MCF 10A (cell line): ENCODE results near the gene INF2. TPM values are rescaled to one million over a fixed set of nuclear protein-coding genes. Genes with fewer than 3 reads are reported as not detected.
"Not testable (repeated sequence)": the region's sequence is repeated elsewhere in the genome, so short reads cannot be mapped to it uniquely, and the experiment has no call there.

ENCODE experiments used
- BruUV-seq: library from RNA; stranded (reverse); fragments of 400-500 nt; replicated peaks from 2 replicates; lab custom pipeline; 2021; lab: Mats Ljungman, UMichigan
- CTCF ChIA-PET: fragments of 300-600 bp; sonication (Branson Sonifier 250); formaldehyde crosslinking; extraction: SDS; loops from one replicate; lab custom pipeline; 2021; ENCODE audit warnings: antibody characterized with exemption, inconsistent platforms; lab: Yijun Ruan, JAX
- POLR2A ChIA-PET: fragments of 300-600, 350-650 bp; sonication (Branson Sonifier 250); formaldehyde crosslinking; extraction: SDS; loops from one replicate; lab custom pipeline; 2020; ENCODE audit warnings: antibody characterized with exemption, inconsistent platforms; lab: Yijun Ruan, JAX
- DNase-seq: peaks from one replicate; pipeline ENCODE4 v3.0.0-alpha.2; 2018; ENCODE audit not compliant: unreplicated experiment
- H3K27ac Mint-ChIP-seq: one replicate; pipeline ENCODE4 v1.8.0; 2022; ENCODE audit warnings: mild to moderate bottlenecking, low read depth, mixed read lengths; ENCODE audit not compliant: unreplicated experiment
- H3K27me3 Mint-ChIP-seq: one replicate; pipeline ENCODE4 v1.8.0; 2022; ENCODE audit warnings: mixed read lengths; ENCODE audit not compliant: insufficient read depth, unreplicated experiment
- H3K36me3 Mint-ChIP-seq: one replicate; pipeline ENCODE4 v1.8.0; 2022; ENCODE audit warnings: mild to moderate bottlenecking, moderate library complexity, mixed read lengths; ENCODE audit not compliant: insufficient read depth, unreplicated experiment
- H3K4me1 Mint-ChIP-seq: one replicate; pipeline ENCODE4 v1.8.0; 2022; ENCODE audit warnings: mixed read lengths; ENCODE audit not compliant: insufficient read depth, unreplicated experiment
- H3K4me3 Mint-ChIP-seq: one replicate; pipeline ENCODE4 v1.8.0; 2022; ENCODE audit warnings: mild to moderate bottlenecking, moderate library complexity, mixed read lengths; ENCODE audit not compliant: unreplicated experiment
- H3K9me3 Mint-ChIP-seq: one replicate; pipeline ENCODE4 v1.8.0; 2022; ENCODE audit warnings: mixed read lengths; ENCODE audit not compliant: unreplicated experiment
- intact Hi-C: fragments of 100-400 bp; cut with micrococcal nuclease; formaldehyde crosslinking; loops from 2 replicates; pipeline ENCODE4 v1.14.1; 2022
- total RNA-seq: library from RNA; stranded (reverse); gene quantifications from 2 replicates; pipeline ENCODE4 v1.2.3, GENCODE V29; 2022
- TF ChIP-seq, protein P1 (sequence below): fragments of 200-600 bp; IDR thresholded peaks from one replicate; pipeline ENCODE4 v1.8.0; 2022; ENCODE audit warnings: antibody characterized with exemption, mild to moderate bottlenecking; ENCODE audit not compliant: unreplicated experiment

INF2 gene
- total RNA-seq, 1 experiment from 2014 or later = 102 TPM

GRCh38 chr14:104750056-104750752 lies 60.8 kb downstream of the INF2 start:
- Mint-ChIP-seq H3K27ac (no peak overlapping the region), H3K4me3 (no peak overlapping the region), H3K9me3 (no peaks in the 10 kb centered on the region), H3K27me3 (no peaks in the 10 kb centered on the region), H3K36me3 (no peaks in the 10 kb centered on the region), H3K4me1 (peaks cover 35% of the 10 kb centered on the region)
- DNase-seq = no peak
- no TSS peak for BruUV-seq
- intact Hi-C loops = no loop called here
- CTCF ChIA-PET = interaction anchor here (0.6 to 6.9 kb wide), 9 partner anchors 11 to 77 kb away, joined by 3 to 85 read pairs (median 5); partner anchors contain the start of gene ADSS1
- TF ChIP-seq, protein P1, sequence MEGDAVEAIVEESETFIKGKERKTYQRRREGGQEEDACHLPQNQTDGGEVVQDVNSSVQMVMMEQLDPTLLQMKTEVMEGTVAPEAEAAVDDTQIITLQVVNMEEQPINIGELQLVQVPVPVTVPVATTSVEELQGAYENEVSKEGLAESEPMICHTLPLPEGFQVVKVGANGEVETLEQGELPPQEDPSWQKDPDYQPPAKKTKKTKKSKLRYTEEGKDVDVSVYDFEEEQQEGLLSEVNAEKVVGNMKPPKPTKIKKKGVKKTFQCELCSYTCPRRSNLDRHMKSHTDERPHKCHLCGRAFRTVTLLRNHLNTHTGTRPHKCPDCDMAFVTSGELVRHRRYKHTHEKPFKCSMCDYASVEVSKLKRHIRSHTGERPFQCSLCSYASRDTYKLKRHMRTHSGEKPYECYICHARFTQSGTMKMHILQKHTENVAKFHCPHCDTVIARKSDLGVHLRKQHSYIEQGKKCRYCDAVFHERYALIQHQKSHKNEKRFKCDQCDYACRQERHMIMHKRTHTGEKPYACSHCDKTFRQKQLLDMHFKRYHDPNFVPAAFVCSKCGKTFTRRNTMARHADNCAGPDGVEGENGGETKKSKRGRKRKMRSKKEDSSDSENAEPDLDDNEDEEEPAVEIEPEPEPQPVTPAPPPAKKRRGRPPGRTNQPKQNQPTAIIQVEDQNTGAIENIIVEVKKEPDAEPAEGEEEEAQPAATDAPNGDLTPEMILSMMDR = no peak
- POLR2A ChIA-PET = interaction anchor here (0.9 to 5.5 kb wide), 7 partner anchors 13 to 550 kb away, joined by 3 to 35 read pairs (median 4); partner anchors contain the start of genes ADSS1, AKT1 and BRF1

- ChIA-PET CTCF (interaction anchor here (0.6 to 6.9 kb wide), 6 partner anchors 11 to 76 kb away, joined by 3 to 85 read pairs (median 6); partner anchors contain the start of gene ADSS1), POLR2A (interaction anchor here (0.9 to 5.5 kb wide), 6 partner anchors 14 to 550 kb away, joined by 3 to 35 read pairs (median 4); partner anchors contain the start of genes ADSS1, AKT1 and BRF1)
- H3K4me3 Mint-ChIP-seq, BruUV-seq, H3K27ac Mint-ChIP-seq, H3K36me3 Mint-ChIP-seq, intact Hi-C loops, H3K9me3 Mint-ChIP-seq, H3K27me3 Mint-ChIP-seq, DNase-seq: not testable (repeated sequence)
- peaks cover 35% of the 10 kb centered on the region for H3K4me1 Mint-ChIP-seq
Measured at GRCh38 chr14:104750753-104751057, 61.3 kb downstream of the INF2 start.

- H3K27ac Mint-ChIP-seq = peak overlapping the region; percentile 92
- peaks cover 9% of the 10 kb centered on the region for H3K36me3 Mint-ChIP-seq
- no peaks in the 10 kb centered on the region for H3K27me3 Mint-ChIP-seq
- H3K4me1 Mint-ChIP-seq = peaks cover 31% of the 10 kb centered on the region
- peak overlapping the region; percentile 92 for H3K4me3 Mint-ChIP-seq
- TF ChIP-seq, protein P1 = no peak
- intact Hi-C loops = loop anchor here (2.0 kb wide), 1 partner anchor 19 kb away; no protein-coding TSS in a partner anchor
- no peak for DNase-seq
- POLR2A ChIA-PET = interaction anchor here (0.6 to 3.4 kb wide), 17 partner anchors 13 to 217 kb away, joined by 3 to 19 read pairs (median 4); partner anchors contain the start of genes ADSS1 and AKT1
- no peaks in the 10 kb centered on the region for H3K9me3 Mint-ChIP-seq
- CTCF ChIA-PET = interaction anchor here (0.6 to 6.9 kb wide), 5 partner anchors 16 to 107 kb away, joined by 4 to 85 read pairs (median 5); partner anchors contain the start of gene ADSS1
- no TSS peak for BruUV-seq
Measured at GRCh38 chr14:104751539-104752422, 62.4 kb downstream of the INF2 start.

DNA sequence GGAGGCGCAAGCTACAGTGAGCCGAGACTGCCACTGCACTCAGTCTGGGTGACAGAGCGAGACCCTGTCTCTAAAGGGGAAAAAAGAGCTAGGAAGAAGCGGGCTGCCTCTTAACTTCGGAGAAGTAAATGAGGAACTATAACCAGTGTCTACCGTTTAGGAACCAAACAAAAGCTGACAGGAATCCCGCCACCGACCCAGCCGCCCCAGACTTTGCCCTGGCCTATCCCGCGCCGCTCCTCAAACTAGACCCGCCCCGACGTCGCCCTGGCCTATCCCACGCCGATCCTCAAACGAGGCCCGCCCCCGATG lies 63.0 kb downstream of the INF2 start:
- TF ChIP-seq, protein P1 = no peak
- H3K4me1 Mint-ChIP-seq = peaks cover 28% of the 10 kb centered on the region
- intact Hi-C loops = loop anchor here (2.0 kb wide), 1 partner anchor 20 kb away; no protein-coding TSS in a partner anchor
- ChIA-PET CTCF (interaction anchor here (0.6 to 6.9 kb wide), 5 partner anchors 16 to 529 kb away, joined by 3 to 85 read pairs (median 4); partner anchors contain the start of gene ADSS1), POLR2A (interaction anchor here (0.6 to 2.4 kb wide), 20 partner anchors 11 to 416 kb away, joined by 3 to 13 read pairs (median 4); partner anchors contain the start of genes ADSS1 and JAG2)
- peak overlapping the region; percentile 92 for H3K4me3 Mint-ChIP-seq
- H3K36me3 Mint-ChIP-seq = peaks cover 14% of the 10 kb centered on the region
- no peaks in the 10 kb centered on the region for H3K9me3 Mint-ChIP-seq
- no TSS peak for BruUV-seq
- H3K27ac Mint-ChIP-seq = peak overlapping the region; percentile 92
- H3K27me3 Mint-ChIP-seq = no peaks in the 10 kb centered on the region
- no peak for DNase-seq
